HL-60/S4 treated with phorbol 12-myristate 13-acetate at 8.2 ng/mL for 4 days and 3 days (cell line): ENCODE measurements around the gene HSP90AA1.
"Not testable (repeated sequence)": the region's sequence is repeated elsewhere in the genome, so short reads cannot be mapped to it uniquely, and the experiment has no call there.

Experiments used
- in situ Hi-C: fragments of 300-500 bp; cut with MboI; formaldehyde crosslinking; loops from 2 replicates; pipeline ENCODE4 v1.15.0; 2022; ENCODE audit warnings: low sequenced_read_pairs

Gene HSP90AA1

GRCh38 chr14:102077382-102077709 lies 9.5 kb downstream of the HSP90AA1 start:
- in situ Hi-C loops: loop anchor here (25.0 kb wide), 1 partner anchor 235 kb away; the partner anchor contains the start of genes MOK and ZNF839

GRCh38 chr14:102075155-102075554 lies 11.7 kb downstream of the HSP90AA1 start:
- in situ Hi-C loops: loop anchor here (25.0 kb wide), 1 partner anchor 237 kb away; the partner anchor contains the start of genes MOK and ZNF839

- in situ Hi-C loops: no loop called here
Observed at GRCh38 chr14:102074415-102074964, 12.4 kb downstream of the HSP90AA1 start.

GRCh38 chr14:102071283-102071998 lies 15.4 kb downstream of the HSP90AA1 start:
- in situ Hi-C loops: no loop called here

- in situ Hi-C loops: no loop called here
Observed at GRCh38 chr14:102066041-102066451, 20.8 kb downstream of the HSP90AA1 start.

- in situ Hi-C loops: not testable (repeated sequence)
Observed at GRCh38 chr14:102064590-102064989, 22.3 kb downstream of the HSP90AA1 start.

GRCh38 chr14:102063808-102064429 lies 22.9 kb downstream of the HSP90AA1 start:
- in situ Hi-C loops: no loop called here

- in situ Hi-C loops: no loop called here
Observed at GRCh38 chr14:102063109-102063807, 23.6 kb downstream of the HSP90AA1 start.

GRCh38 chr14:102058961-102059360 lies 27.9 kb downstream of the HSP90AA1 start:
- in situ Hi-C loops: no loop called here

GRCh38 chr14:102058146-102058545 lies 28.7 kb downstream of the HSP90AA1 start:
- in situ Hi-C loops: no loop called here

GRCh38 chr14:102057480-102058114 lies 29.2 kb downstream of the HSP90AA1 start:
- in situ Hi-C loops: no loop called here

GRCh38 chr14:102056694-102057442 lies 30.0 kb downstream of the HSP90AA1 start:
- in situ Hi-C loops: no loop called here

GRCh38 chr14:102055181-102055901 lies 31.5 kb downstream of the HSP90AA1 start:
- in situ Hi-C loops: no loop called here

GRCh38 chr14:102052522-102052921 lies 34.3 kb downstream of the HSP90AA1 start:
- in situ Hi-C loops: no loop called here

- in situ Hi-C loops: no loop called here
Observed at GRCh38 chr14:102050625-102051024, 36.2 kb downstream of the HSP90AA1 start.

- in situ Hi-C loops: no loop called here
Observed at GRCh38 chr14:102050026-102050405, 36.8 kb downstream of the HSP90AA1 start.

GRCh38 chr14:102049258-102050025 lies 37.4 kb downstream of the HSP90AA1 start:
- in situ Hi-C loops: no loop called here

GRCh38 chr14:102047808-102048540 lies 38.9 kb downstream of the HSP90AA1 start:
- in situ Hi-C loops: no loop called here
